ENCODE results near the gene NSUN6. TPM values are rescaled to one million over a fixed set of nuclear protein-coding genes. Genes with fewer than 3 reads are reported as not detected.

NSUN6 gene
- total and polyA plus RNA-seq, 4 donors, result 16.3 to 47.6 (median 25.0) TPM

DNA sequence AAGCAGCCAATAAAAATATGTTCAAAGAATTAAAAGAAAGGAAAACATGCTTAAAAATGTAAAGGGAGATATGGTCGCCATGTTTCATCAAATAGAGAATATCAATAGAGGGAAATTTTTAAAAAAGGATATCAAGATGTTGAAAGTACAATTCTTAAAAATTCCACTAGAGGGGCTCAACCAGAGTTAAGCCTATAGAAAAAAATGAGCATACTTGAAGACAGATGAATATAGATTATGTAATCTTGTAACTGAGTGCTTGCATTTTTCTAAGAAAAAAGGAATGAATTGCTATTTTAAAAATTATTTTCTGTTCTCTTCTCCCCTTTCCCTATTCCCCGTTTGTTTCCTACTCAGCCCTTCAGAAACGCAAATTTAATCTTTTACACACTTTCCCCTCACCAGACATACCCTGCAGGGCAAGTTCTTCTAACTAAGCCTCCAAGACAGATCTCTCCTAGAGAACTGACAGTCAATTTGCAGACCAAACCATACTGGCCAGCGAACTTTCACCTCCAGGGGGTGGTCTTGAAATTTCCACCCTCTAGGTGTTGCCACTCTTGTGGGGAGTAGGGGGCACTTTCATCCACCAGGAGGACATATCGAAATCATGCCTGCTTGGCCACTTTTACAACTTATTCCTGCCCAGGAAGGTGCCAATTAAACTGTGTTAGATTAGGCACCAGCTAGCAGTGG, 67.7 kb downstream of the NSUN6 start:
- H3K9ac ChIP-seq (ENCODE audit: low read depth in 1 of 2, low read length in 2 of 2), result no peak overlapping the region
- H3K36me3 ChIP-seq (ENCODE audit: control insufficient read depth in 4 of 4, insufficient read depth in 3 of 4, low read depth in 1 of 4, low read length in 3 of 4), result peaks cover 14 to 77% (median 61%) of the 10 kb centered on the region in 4 donors
- TF ChIP-seq GABPA (IDR thresholded peaks at IDR 0.05 in 1 of 2, conservative IDR thresholded peaks at IDR 0.05 in 1 of 2) (no peak), HNF4A (conservative IDR thresholded peaks at IDR 0.05) (no peak), TAF1 (conservative IDR thresholded peaks at IDR 0.05) (no peak), RAD21 (IDR thresholded peaks at IDR 0.05) (peak; percentile 42 to 48), FOXA2 (IDR thresholded peaks at IDR 0.05) (no peak), RXRA (IDR thresholded peaks at IDR 0.05) (no peak), FOXA1 (IDR thresholded peaks at IDR 0.05) (no peak)
- TF ChIP-seq, protein P1, sequence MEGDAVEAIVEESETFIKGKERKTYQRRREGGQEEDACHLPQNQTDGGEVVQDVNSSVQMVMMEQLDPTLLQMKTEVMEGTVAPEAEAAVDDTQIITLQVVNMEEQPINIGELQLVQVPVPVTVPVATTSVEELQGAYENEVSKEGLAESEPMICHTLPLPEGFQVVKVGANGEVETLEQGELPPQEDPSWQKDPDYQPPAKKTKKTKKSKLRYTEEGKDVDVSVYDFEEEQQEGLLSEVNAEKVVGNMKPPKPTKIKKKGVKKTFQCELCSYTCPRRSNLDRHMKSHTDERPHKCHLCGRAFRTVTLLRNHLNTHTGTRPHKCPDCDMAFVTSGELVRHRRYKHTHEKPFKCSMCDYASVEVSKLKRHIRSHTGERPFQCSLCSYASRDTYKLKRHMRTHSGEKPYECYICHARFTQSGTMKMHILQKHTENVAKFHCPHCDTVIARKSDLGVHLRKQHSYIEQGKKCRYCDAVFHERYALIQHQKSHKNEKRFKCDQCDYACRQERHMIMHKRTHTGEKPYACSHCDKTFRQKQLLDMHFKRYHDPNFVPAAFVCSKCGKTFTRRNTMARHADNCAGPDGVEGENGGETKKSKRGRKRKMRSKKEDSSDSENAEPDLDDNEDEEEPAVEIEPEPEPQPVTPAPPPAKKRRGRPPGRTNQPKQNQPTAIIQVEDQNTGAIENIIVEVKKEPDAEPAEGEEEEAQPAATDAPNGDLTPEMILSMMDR (IDR thresholded peaks at IDR 0.05; ENCODE audit: low read depth, low read length, missing input control), result peak; percentile 16
- TF ChIP-seq, protein P2, sequence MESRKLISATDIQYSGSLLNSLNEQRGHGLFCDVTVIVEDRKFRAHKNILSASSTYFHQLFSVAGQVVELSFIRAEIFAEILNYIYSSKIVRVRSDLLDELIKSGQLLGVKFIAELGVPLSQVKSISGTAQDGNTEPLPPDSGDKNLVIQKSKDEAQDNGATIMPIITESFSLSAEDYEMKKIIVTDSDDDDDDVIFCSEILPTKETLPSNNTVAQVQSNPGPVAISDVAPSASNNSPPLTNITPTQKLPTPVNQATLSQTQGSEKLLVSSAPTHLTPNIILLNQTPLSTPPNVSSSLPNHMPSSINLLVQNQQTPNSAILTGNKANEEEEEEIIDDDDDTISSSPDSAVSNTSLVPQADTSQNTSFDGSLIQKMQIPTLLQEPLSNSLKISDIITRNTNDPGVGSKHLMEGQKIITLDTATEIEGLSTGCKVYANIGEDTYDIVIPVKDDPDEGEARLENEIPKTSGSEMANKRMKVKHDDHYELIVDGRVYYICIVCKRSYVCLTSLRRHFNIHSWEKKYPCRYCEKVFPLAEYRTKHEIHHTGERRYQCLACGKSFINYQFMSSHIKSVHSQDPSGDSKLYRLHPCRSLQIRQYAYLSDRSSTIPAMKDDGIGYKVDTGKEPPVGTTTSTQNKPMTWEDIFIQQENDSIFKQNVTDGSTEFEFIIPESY (IDR thresholded peaks at IDR 0.05), result no peak
- DNase-seq (ENCODE audit: low spot score), result no peak
- no peak overlapping the region for H3K27ac ChIP-seq (ENCODE audit: low read depth in 1 of 2, low read length in 2 of 2)
- 73% methylated on average over 5 of the region's 5 CpGs for WGBS
- H3K4me3 ChIP-seq (ENCODE audit: low read depth in 1 of 3, low read length in 3 of 3), result no peak overlapping the region
- H3K27me3 ChIP-seq (ENCODE audit: control insufficient read depth in 4 of 4, insufficient read depth in 4 of 4, low read length in 3 of 4), result no peaks in the 10 kb centered on the region
- H3K9me3 ChIP-seq (ENCODE audit: control insufficient read depth in 4 of 4, low read length in 3 of 4), result no peaks in the 10 kb centered on the region
- no peaks in the 10 kb centered on the region for H3K4me1 ChIP-seq (ENCODE audit: control insufficient read depth in 4 of 4, insufficient read depth in 4 of 4, low read length in 3 of 4)

DNA sequence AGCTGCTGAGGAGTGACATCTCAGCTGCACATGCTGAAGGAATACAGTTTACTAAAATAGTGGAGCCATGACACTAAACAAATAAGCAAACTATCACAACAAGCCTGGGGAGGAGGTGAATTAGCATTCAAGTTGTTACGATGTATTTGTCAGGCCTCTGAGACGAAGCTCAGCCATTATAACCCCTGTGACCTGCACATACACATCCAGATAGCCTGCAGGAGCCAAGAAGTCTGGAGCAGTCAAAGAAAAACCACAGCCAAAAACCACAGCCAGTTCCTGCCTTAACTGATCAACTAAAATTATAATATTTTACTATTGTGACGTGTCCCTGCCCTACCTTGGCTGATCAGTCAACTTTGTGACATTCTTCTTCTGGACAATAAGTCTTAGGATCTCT, 68.6 kb downstream of the NSUN6 start:
- no peak overlapping the region for H3K4me3 ChIP-seq (ENCODE audit: low read depth in 1 of 3, low read length in 3 of 3)
- H3K4me1 ChIP-seq (ENCODE audit: control insufficient read depth in 4 of 4, insufficient read depth in 4 of 4, low read length in 3 of 4), result no peaks in the 10 kb centered on the region
- H3K9me3 ChIP-seq (ENCODE audit: control insufficient read depth in 4 of 4, low read length in 3 of 4), result peaks cover 0 to 5% (median 0%) of the 10 kb centered on the region in 4 donors
- no peak for DNase-seq (ENCODE audit: low spot score)
- H3K27ac ChIP-seq (ENCODE audit: low read depth in 1 of 2, low read length in 2 of 2), result no peak overlapping the region
- WGBS, result 81% methylated on average over 3 of the region's 3 CpGs
- H3K36me3 ChIP-seq (ENCODE audit: control insufficient read depth in 4 of 4, insufficient read depth in 3 of 4, low read depth in 1 of 4, low read length in 3 of 4), result peaks cover 18 to 78% (median 62%) of the 10 kb centered on the region in 4 donors
- TF ChIP-seq FOXA2 (IDR thresholded peaks at IDR 0.05) (no peak), YY1 (IDR thresholded peaks at IDR 0.05) (no peak), HNF4A (conservative IDR thresholded peaks at IDR 0.05) (no peak), EGR1 (IDR thresholded peaks at IDR 0.05; ENCODE audit: low read depth in 2 of 2) (no peak), JUND (IDR thresholded peaks at IDR 0.05) (no peak), GABPA (IDR thresholded peaks at IDR 0.05 in 1 of 2, conservative IDR thresholded peaks at IDR 0.05 in 1 of 2) (no peak), RXRA (IDR thresholded peaks at IDR 0.05) (no peak), NR2F2 (IDR thresholded peaks at IDR 0.05) (no peak), RAD21 (IDR thresholded peaks at IDR 0.05) (no peak), TAF1 (conservative IDR thresholded peaks at IDR 0.05) (no peak), HNF4G (IDR thresholded peaks at IDR 0.05) (no peak), SP1 (IDR thresholded peaks at IDR 0.05) (no peak), FOXA1 (IDR thresholded peaks at IDR 0.05) (no peak)
- TF ChIP-seq, protein P3, sequence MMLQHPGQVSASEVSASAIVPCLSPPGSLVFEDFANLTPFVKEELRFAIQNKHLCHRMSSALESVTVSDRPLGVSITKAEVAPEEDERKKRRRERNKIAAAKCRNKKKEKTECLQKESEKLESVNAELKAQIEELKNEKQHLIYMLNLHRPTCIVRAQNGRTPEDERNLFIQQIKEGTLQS (IDR thresholded peaks at IDR 0.05), result no peak
- TF ChIP-seq, protein P4, sequence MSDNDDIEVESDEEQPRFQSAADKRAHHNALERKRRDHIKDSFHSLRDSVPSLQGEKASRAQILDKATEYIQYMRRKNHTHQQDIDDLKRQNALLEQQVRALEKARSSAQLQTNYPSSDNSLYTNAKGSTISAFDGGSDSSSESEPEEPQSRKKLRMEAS (IDR thresholded peaks at IDR 0.05), result no peak
- TF ChIP-seq, protein P5, sequence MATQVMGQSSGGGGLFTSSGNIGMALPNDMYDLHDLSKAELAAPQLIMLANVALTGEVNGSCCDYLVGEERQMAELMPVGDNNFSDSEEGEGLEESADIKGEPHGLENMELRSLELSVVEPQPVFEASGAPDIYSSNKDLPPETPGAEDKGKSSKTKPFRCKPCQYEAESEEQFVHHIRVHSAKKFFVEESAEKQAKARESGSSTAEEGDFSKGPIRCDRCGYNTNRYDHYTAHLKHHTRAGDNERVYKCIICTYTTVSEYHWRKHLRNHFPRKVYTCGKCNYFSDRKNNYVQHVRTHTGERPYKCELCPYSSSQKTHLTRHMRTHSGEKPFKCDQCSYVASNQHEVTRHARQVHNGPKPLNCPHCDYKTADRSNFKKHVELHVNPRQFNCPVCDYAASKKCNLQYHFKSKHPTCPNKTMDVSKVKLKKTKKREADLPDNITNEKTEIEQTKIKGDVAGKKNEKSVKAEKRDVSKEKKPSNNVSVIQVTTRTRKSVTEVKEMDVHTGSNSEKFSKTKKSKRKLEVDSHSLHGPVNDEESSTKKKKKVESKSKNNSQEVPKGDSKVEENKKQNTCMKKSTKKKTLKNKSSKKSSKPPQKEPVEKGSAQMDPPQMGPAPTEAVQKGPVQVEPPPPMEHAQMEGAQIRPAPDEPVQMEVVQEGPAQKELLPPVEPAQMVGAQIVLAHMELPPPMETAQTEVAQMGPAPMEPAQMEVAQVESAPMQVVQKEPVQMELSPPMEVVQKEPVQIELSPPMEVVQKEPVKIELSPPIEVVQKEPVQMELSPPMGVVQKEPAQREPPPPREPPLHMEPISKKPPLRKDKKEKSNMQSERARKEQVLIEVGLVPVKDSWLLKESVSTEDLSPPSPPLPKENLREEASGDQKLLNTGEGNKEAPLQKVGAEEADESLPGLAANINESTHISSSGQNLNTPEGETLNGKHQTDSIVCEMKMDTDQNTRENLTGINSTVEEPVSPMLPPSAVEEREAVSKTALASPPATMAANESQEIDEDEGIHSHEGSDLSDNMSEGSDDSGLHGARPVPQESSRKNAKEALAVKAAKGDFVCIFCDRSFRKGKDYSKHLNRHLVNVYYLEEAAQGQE (IDR thresholded peaks at IDR 0.05), result no peak
- TF ChIP-seq, protein P2 (IDR thresholded peaks at IDR 0.05), result no peak
- TF ChIP-seq, protein P1 (IDR thresholded peaks at IDR 0.05; ENCODE audit: low read depth, low read length, missing input control), result no peak
- no peak overlapping the region for H3K9ac ChIP-seq (ENCODE audit: low read depth in 1 of 2, low read length in 2 of 2)
- no peaks in the 10 kb centered on the region for H3K27me3 ChIP-seq (ENCODE audit: control insufficient read depth in 4 of 4, insufficient read depth in 4 of 4, low read length in 3 of 4)
